GM12878 (cell line): ENCODE measurements around the gene ZMYM1. TPM values are rescaled to one million over a fixed set of nuclear protein-coding genes. Genes with fewer than 3 reads are reported as not detected.

ENCODE experiments used
- ATAC-seq: fragments of 200-7000 bp; cut with Tn5 transposase; 3 replicates; pipeline ENCODE4 v1.9.1; 2020; ENCODE audit warnings: mild to moderate bottlenecking, moderate library complexity
- BruUV-seq: library from RNA; stranded (reverse); fragments of 400-500 nt; replicated peaks from 2 replicates; lab custom pipeline; 2021; lab: Mats Ljungman, UMichigan
- CTCF ChIA-PET: fragments of 300-600 bp; sonication (Branson Sonifier 250); formaldehyde crosslinking; extraction: SDS; loops from one replicate; lab custom pipeline; 2021; ENCODE audit warnings: inconsistent platforms; lab: Yijun Ruan, JAX
- POLR2A ChIA-PET: fragments of 350-600 bp; formaldehyde crosslinking; extraction: SDS; loops from one replicate; lab custom pipeline; 2021; ENCODE audit warnings: inconsistent platforms; lab: Charles Lee
- RAD21 ChIA-PET: fragments of 300-600 bp; sonication (Branson Sonifier 250); formaldehyde crosslinking; loops from one replicate; lab custom pipeline; 2023; ENCODE audit warnings: antibody characterized with exemption; ENCODE audit not compliant: unreplicated experiment; lab: Charles Lee
- SMC1A ChIA-PET: fragments of 300-600 bp; sonication (Branson Sonifier 250); formaldehyde crosslinking; loops from one replicate; lab custom pipeline; 2023; ENCODE audit not compliant: unreplicated experiment, uncharacterized antibody; lab: Charles Lee
- DNase-seq: peaks from one replicate; pipeline ENCODE4 v3.0.0-alpha.2; 2011; ENCODE audit warnings: low read depth, low spot score
- FAIRE-seq: peaks from 3 replicates; lab custom pipeline; 2011; peaks lifted over from hg19 to GRCh38; lab: Jason Lieb, UNC
- H2AFZ ChIP-seq: 2 replicates; pipeline ENCODE4 v1.6.0; 2011; ENCODE audit warnings: low read depth, low read length, control low read depth; ENCODE audit not compliant: control insufficient read depth
- H3K27ac ChIP-seq: 2 replicates; pipeline ENCODE4 v1.5.1; 2011; ENCODE audit warnings: control low read depth; ENCODE audit not compliant: control insufficient read depth, insufficient read depth
- H3K27me3 ChIP-seq, 2 experiments: replicated peaks in 1 of 2; 2 replicates each; pipeline versions ENCODE4 v1.6.0 to v1.6.1; 2011; ENCODE audit warnings: low read length in 1 of 2; ENCODE audit not compliant: control insufficient read depth in 2 of 2, insufficient read depth in 2 of 2
- H3K36me3 ChIP-seq, 2 experiments: 2 replicates each; pipeline ENCODE4 v1.5.1; 2011; ENCODE audit warnings: low read length in 1 of 2; ENCODE audit not compliant: control insufficient read depth in 2 of 2, insufficient read depth in 2 of 2
- H3K4me1 ChIP-seq: 2 replicates; pipeline ENCODE4 v1.6.1; 2011; ENCODE audit warnings: mild to moderate bottlenecking, low read length, moderate library complexity, mixed read lengths; ENCODE audit not compliant: control insufficient read depth, insufficient read depth
- H3K4me2 ChIP-seq: 2 replicates; pipeline ENCODE4 v1.6.0; 2011; ENCODE audit warnings: control low read depth; ENCODE audit not compliant: control insufficient read depth, insufficient read depth
- H3K4me3 ChIP-seq: fragments of 200-600 bp; sonication (generic); 2 replicates; pipeline ENCODE4 v1.5.1; 2016
- H3K79me2 ChIP-seq: 2 replicates; pipeline ENCODE4 v1.6.0; 2011; ENCODE audit warnings: low read length; ENCODE audit not compliant: control insufficient read depth, insufficient read depth
- H3K9ac ChIP-seq: 2 replicates; pipeline ENCODE4 v1.8.0; 2011; ENCODE audit warnings: low read length, control low read depth, mixed read lengths; ENCODE audit not compliant: control insufficient read depth, insufficient read depth
- H3K9me3 ChIP-seq: replicated peaks from 3 replicates; pipeline ENCODE4 v1.5.1; 2011; ENCODE audit warnings: mild to moderate bottlenecking, low read length; ENCODE audit not compliant: control insufficient read depth, insufficient read depth
- H4K20me1 ChIP-seq: 2 replicates; pipeline ENCODE4 v1.6.0; 2011; ENCODE audit not compliant: control insufficient read depth, insufficient read depth
- BACH1 ChIP-seq: fragments of 450-650 bp; IDR thresholded peaks from 2 replicates; pipeline ENCODE4 v1.6.1; 2017; ENCODE audit warnings: mild to moderate bottlenecking, borderline replicate concordance
- BHLHE40 ChIP-seq, 2 experiments: fragments of 450-650 bp in 1 of 2; IDR thresholded peaks; 2 replicates each; pipeline ENCODE4 v1.6.1; 2011 to 2017; ENCODE audit warnings: low read depth in 2 of 2, borderline replicate concordance in 1 of 2, improper control_type of control experiment in 1 of 2, low read length in 1 of 2, mild to moderate bottlenecking in 1 of 2
- CBX5 ChIP-seq: sonication (generic); IDR thresholded peaks from 2 replicates; pipeline ENCODE4 v1.6.1; 2016; ENCODE audit warnings: low read depth, moderate library complexity, mild to moderate bottlenecking, inconsistent platforms
- ESRRA ChIP-seq: IDR thresholded peaks from 2 replicates; pipeline ENCODE4 v1.6.1; 2012; ENCODE audit warnings: mild to moderate bottlenecking, low read length, improper control_type of control experiment
- HDAC2 ChIP-seq: fragments of 200-600 bp; sonication (generic); IDR thresholded peaks from 2 replicates; pipeline ENCODE4 v1.6.1; 2017
- MEF2A ChIP-seq: IDR thresholded peaks from 2 replicates; pipeline ENCODE4 v1.6.1; 2011; ENCODE audit warnings: low read depth, mild to moderate bottlenecking, low read length, moderate library complexity; ENCODE audit not compliant: insufficient read depth
- NFXL1 ChIP-seq: fragments of 450-650 bp; IDR thresholded peaks from 2 replicates; pipeline ENCODE4 v1.6.1; 2017; ENCODE audit warnings: antibody characterized with exemption, mild to moderate bottlenecking, borderline replicate concordance
- POLR2A ChIP-seq: IDR thresholded peaks from 2 replicates; pipeline ENCODE4 v1.6.1; 2011; ENCODE audit warnings: low read depth, mild to moderate bottlenecking, low read length
- RUNX3 ChIP-seq: IDR thresholded peaks from 2 replicates; pipeline ENCODE4 v1.6.1; 2012; ENCODE audit warnings: low read length, inconsistent platforms
- SIN3A ChIP-seq: IDR thresholded peaks from 2 replicates; pipeline ENCODE4 v1.6.1; 2012; ENCODE audit warnings: low read depth, low read length, improper control_type of control experiment
- SPI1 ChIP-seq: IDR thresholded peaks from 2 replicates; pipeline ENCODE4 v1.6.1; 2011; ENCODE audit warnings: low read depth, mild to moderate bottlenecking, low read length, moderate library complexity, borderline replicate concordance; ENCODE audit not compliant: insufficient read depth
- TCF3 ChIP-seq: IDR thresholded peaks from 2 replicates; pipeline ENCODE4 v1.6.1; 2012; ENCODE audit warnings: low read depth, mild to moderate bottlenecking, low read length, borderline replicate concordance; ENCODE audit not compliant: insufficient read depth
- WGBS: methylation state at CpG from one replicate; pipeline ENCODE4 v1.1.6; 2016; ENCODE audit warnings: low lambda C conversion rate; ENCODE audit not compliant: insufficient replicate concordance, insufficient coverage; ENCODE audit errors: missing lambda C conversion rate; 5-methylcytosine and 5-hydroxymethylcytosine counted together
- in situ Hi-C: fragments of 300-500 bp; cut with MboI; formaldehyde crosslinking; loops from 9 replicates; pipeline ENCODE4 v1.14.3; 2018; ENCODE audit warnings: mixed read lengths
- intact Hi-C: fragments of 100-400 bp; cut with micrococcal nuclease; formaldehyde crosslinking; loops from one replicate; pipeline ENCODE4 v1.14.2; 2022; ENCODE audit not compliant: unreplicated experiment
- polyA plus RNA-seq, 11 experiments: library from polyadenylated mRNA; depleted of rRNA in 4 of 11; unstranded in 6 of 11; stranded (reverse) in 5 of 11; fragments of >200 nt; fragmentation: Nextera tagmentation in 4 of 11; fragmentation: Illumina TruSeq in 1 of 11; extraction: Ambion mirVana in 4 of 11; extraction: Trizol in 1 of 11; gene quantifications; 1 replicate in 1 of 11; 2 replicates in 10 of 11; pipeline versions ENCODE4 v1.2.1 to v1.2.3, GENCODE V29; 2011 to 2016; ENCODE audit warnings: inconsistent platforms in 2 of 11, missing spikeins in 2 of 11, low read depth in 1 of 11
- total RNA-seq, 4 experiments: library from RNA; depleted of rRNA in 3 of 4; stranded (reverse); fragments of >200 nt in 3 of 4; fragmentation: Illumina TruSeq in 1 of 4; extraction: Trizol in 1 of 4; gene quantifications; 2 replicates each; pipeline versions ENCODE4 v1.2.1 to v1.2.3, GENCODE V29; 2013 to 2021
- TF ChIP-seq, protein P1 (sequence below): fragments of 450-650 bp; IDR thresholded peaks from 2 replicates; pipeline ENCODE4 v1.6.1; 2017; ENCODE audit warnings: mild to moderate bottlenecking, moderate library complexity

ZMYM1 gene
- total and polyA plus RNA-seq, 10 of the 15 experiments (the other 5 are each of a cell fraction or from before 2014, with no cell fraction given), result 0.45 to 5.2 (median 1.4) TPM

DNA sequence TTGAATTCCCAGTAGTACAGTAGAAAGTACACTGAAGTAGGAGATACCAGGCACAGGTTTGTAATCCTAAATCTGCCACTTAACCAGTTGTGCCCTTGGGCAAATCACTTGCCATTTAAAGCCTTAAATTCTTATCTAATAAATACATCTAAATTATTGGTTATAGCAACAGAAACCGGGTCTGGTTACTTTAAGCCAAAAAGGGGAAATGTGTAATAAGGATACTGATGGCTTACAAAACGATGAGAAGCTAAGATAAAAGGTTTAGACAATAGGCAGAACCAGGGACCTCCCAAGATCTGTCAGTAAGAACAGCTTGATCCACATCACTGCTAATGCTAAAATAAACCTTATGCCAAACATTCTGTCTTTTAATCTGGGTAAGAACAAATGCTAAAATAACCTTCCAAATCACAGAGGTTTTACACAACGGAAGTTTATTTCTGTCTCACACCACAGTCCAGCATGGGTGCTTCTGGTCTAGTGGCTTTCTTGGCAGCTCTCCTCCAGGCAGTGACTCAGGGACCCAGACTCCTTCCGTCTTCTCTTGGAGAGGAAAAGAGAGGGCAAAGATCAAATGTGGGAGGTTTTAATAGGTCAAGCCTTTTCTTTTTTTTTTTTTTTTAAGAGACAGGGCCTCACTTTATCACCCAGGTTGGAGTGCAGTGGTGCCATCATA lies 16.5 kb upstream of the ZMYM1 start:
- H3K9ac ChIP-seq, result no peak overlapping the region
- peaks cover 4% of the 10 kb centered on the region; the same call in 1 of the 2 replicates for H3K4me1 ChIP-seq
- ChIA-PET SMC1A (interaction anchor here (0.6 kb wide), 1 partner anchor 173 kb away, joined by 3 read pairs; no protein-coding TSS in a partner anchor), RAD21 (no interaction called here), CTCF (no interaction called here), POLR2A (interaction anchor here (0.7 kb wide), 1 partner anchor 79 kb away, joined by 3 read pairs; no protein-coding TSS in a partner anchor)
- ATAC-seq (peak; percentile 49), DNase-seq (peak; percentile 24), FAIRE-seq (no peak)
- no peaks in the 10 kb centered on the region for H3K27me3 ChIP-seq
- no peaks in the 10 kb centered on the region for H3K36me3 ChIP-seq
- H3K4me2 ChIP-seq, result 0 out of 2 replicates have a peak overlapping the region, but pooled peaks have one; percentile 33
- H2AFZ ChIP-seq, result peak overlapping the region; percentile 60
- in situ Hi-C loops, result no loop called here
- no peak overlapping the region for H3K4me3 ChIP-seq
- TF ChIP-seq MEF2A (peak; percentile 40; the same call in 1 of the 2 replicates), SIN3A (no peak), SPI1 (peak; percentile 57; the same call in 1 of the 2 replicates), CBX5 (peak; percentile 56; the same call in 1 of the 2 replicates), RUNX3 (peak; percentile 21; the same call in 1 of the 2 replicates)
- no peaks in the 10 kb centered on the region for H4K20me1 ChIP-seq
- H3K27ac ChIP-seq, result no peak overlapping the region
- H3K9me3 ChIP-seq, result no peaks in the 10 kb centered on the region; the same call in 1 of the 3 replicates
- H3K79me2 ChIP-seq, result no peaks in the 10 kb centered on the region
- BruUV-seq, result no TSS peak
- WGBS, result 34% methylated on average over 4 of the region's 4 CpGs
- intact Hi-C loops, result no loop called here

DNA sequence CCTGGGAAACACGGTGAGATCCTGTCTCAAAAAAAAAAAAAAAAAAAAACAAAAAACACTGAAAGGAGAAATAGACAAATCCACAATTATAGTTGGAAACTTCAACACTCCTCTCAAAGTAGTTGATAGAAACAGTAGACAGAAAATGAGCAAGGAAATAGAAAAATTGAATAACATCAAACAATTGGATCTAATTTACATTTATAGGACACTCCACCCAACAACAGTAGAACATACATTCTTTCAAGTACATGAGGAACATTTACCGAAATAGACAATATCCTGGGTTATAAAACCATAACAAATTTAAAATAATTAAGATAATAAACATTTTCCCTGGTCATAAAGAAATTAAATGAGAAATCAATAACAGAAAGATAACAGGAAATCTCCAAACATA lies 14.9 kb upstream of the ZMYM1 start:
- Histone ChIP-seq H3K9ac (no peak overlapping the region), H3K4me2 (no peak overlapping the region), H3K79me2 (no peaks in the 10 kb centered on the region), H4K20me1 (no peaks in the 10 kb centered on the region), H2AFZ (no peak overlapping the region), H3K4me1 (peaks cover 4% of the 10 kb centered on the region; the same call in 1 of the 2 replicates), H3K9me3 (no peaks in the 10 kb centered on the region; the same call in 1 of the 3 replicates), H3K4me3 (no peak overlapping the region), H3K27me3 (no peaks in the 10 kb centered on the region), H3K36me3 (no peaks in the 10 kb centered on the region), H3K27ac (no peak overlapping the region)
- ChIA-PET POLR2A (no interaction called here), RAD21 (no interaction called here), CTCF (no interaction called here), SMC1A (no interaction called here)
- intact Hi-C loops (no loop called here), in situ Hi-C loops (no loop called here)
- no peak for FAIRE-seq
- 84% methylated on average over 1 of the region's 2 CpGs for WGBS
- ATAC-seq, result no peak
- DNase-seq, result no peak
- no TSS peak for BruUV-seq
- no peak for TF ChIP-seq SIN3A
- TF ChIP-seq ESRRA, result no peak
- TF ChIP-seq POLR2A, result no peak
- TF ChIP-seq, protein P1, sequence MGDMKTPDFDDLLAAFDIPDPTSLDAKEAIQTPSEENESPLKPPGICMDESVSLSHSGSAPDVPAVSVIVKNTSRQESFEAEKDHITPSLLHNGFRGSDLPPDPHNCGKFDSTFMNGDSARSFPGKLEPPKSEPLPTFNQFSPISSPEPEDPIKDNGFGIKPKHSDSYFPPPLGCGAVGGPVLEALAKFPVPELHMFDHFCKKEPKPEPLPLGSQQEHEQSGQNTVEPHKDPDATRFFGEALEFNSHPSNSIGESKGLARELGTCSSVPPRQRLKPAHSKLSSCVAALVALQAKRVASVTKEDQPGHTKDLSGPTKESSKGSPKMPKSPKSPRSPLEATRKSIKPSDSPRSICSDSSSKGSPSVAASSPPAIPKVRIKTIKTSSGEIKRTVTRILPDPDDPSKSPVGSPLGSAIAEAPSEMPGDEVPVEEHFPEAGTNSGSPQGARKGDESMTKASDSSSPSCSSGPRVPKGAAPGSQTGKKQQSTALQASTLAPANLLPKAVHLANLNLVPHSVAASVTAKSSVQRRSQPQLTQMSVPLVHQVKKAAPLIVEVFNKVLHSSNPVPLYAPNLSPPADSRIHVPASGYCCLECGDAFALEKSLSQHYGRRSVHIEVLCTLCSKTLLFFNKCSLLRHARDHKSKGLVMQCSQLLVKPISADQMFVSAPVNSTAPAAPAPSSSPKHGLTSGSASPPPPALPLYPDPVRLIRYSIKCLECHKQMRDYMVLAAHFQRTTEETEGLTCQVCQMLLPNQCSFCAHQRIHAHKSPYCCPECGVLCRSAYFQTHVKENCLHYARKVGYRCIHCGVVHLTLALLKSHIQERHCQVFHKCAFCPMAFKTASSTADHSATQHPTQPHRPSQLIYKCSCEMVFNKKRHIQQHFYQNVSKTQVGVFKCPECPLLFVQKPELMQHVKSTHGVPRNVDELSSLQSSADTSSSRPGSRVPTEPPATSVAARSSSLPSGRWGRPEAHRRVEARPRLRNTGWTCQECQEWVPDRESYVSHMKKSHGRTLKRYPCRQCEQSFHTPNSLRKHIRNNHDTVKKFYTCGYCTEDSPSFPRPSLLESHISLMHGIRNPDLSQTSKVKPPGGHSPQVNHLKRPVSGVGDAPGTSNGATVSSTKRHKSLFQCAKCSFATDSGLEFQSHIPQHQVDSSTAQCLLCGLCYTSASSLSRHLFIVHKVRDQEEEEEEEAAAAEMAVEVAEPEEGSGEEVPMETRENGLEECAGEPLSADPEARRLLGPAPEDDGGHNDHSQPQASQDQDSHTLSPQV, result no peak
- TF ChIP-seq NFXL1, result no peak
- no peak for TF ChIP-seq TCF3
- no peak for TF ChIP-seq HDAC2
- no peak for TF ChIP-seq BACH1
- no peak for TF ChIP-seq BHLHE40 (IDR thresholded peaks at IDR 0.05; ENCODE audit: borderline replicate concordance in 1 of 2, low read depth in 2 of 2, low read length in 1 of 2)
